Measurements from ENCODE around the gene ZAP70.

DNA sequence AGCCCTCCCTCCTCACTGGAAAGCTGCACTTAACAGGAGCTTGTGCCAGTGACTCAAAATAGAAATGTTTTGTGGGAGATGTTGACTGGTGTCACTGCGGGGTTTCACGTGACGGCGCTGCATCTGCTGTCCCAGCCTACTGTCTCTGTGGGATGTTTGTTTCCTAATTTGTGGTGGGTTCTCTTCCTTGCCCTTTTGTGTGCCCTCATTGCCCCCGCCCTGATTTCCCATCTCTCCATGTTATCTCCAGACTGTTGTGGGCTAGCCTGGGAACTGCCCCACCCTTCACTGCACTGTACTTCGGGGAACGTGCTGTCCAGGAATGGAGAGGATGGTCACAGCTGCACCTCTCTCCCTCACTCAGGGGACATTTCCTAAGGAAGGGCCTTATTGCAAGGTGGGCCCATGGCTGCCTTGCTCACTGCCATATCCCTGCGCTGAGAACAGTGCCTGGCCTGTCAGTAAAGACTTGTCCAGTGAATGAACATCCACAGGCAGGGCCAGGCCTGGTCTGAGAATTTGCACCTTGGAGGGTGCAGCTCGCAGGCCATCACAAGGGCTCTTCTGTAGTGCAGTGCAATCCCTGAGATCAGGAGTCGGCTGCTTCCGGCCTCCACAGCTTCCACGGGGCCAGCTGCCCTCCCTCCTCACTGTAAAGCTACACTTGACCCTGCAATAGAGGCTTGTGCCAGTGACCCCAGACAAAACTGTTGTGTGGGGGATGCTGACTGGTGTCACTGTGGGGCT lies 18.1 kb downstream of the ZAP70 start:
- TF ChIP-seq POLR2A (IDR thresholded peaks at IDR 0.05; ENCODE audit: low read length): no peak
- TF ChIP-seq GATA1 (IDR thresholded peaks at IDR 0.05; ENCODE audit: low read depth, low read length): no peak
